Ovary (tissue), 3 donors: ENCODE measurements around the gene ANKRD42.

Source experiments
- EP300 ChIP-seq: sonication (generic); formaldehyde crosslinking; IDR thresholded peaks from one replicate; pipeline ENCODE4 v1.6.1; 2017; ENCODE audit warnings: antibody characterized with exemption
- POLR2A ChIP-seq: fragments of 450-650 bp; IDR thresholded peaks from one replicate; pipeline ENCODE4 v1.6.1; 2017; ENCODE audit warnings: antibody characterized with exemption, mild to moderate bottlenecking, moderate library complexity
- TF ChIP-seq, protein P1 (sequence below), 3 donors: fragments of 450-650 bp in 2 of 3; fragments of 200-600 bp in 1 of 3; IDR thresholded peaks; one replicate each; pipeline versions ENCODE4 v1.5.1 to v1.8.0; 2016 to 2022; ENCODE audit warnings: antibody characterized with exemption in 3 of 3, mild to moderate bottlenecking in 1 of 3
- donor health status: DM: no; HTN: no; CAD: no.

DNA sequence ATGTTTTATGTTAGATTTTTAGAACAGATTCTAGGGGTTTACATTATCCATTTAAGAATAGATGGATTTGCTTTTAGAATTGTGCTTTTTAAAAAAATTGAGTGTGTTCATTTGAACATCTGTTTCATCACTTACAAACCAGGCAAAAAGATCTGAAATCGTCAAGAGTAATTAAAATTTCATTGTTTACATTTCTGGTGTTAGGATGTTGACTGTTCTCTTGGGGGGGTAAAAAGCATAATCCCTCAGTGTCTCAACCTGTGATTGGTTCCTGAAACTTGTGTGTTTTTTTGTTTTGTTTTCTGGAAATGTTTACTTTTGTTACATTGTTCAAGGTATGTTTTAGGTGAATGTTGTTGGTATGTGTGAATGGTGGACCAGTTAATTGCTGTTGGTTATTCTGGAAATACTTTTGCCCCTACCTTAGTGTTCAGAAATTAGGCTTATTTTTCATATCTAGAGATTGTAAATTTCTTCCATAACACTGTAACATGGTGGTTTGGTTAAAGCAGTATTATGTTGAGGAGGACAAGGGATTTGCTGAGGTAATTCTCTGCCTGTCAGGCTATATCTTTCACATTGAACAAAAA is 31.8 kb upstream of the ANKRD42 start:
- TF ChIP-seq EP300, result no peak
- TF ChIP-seq, protein P1, sequence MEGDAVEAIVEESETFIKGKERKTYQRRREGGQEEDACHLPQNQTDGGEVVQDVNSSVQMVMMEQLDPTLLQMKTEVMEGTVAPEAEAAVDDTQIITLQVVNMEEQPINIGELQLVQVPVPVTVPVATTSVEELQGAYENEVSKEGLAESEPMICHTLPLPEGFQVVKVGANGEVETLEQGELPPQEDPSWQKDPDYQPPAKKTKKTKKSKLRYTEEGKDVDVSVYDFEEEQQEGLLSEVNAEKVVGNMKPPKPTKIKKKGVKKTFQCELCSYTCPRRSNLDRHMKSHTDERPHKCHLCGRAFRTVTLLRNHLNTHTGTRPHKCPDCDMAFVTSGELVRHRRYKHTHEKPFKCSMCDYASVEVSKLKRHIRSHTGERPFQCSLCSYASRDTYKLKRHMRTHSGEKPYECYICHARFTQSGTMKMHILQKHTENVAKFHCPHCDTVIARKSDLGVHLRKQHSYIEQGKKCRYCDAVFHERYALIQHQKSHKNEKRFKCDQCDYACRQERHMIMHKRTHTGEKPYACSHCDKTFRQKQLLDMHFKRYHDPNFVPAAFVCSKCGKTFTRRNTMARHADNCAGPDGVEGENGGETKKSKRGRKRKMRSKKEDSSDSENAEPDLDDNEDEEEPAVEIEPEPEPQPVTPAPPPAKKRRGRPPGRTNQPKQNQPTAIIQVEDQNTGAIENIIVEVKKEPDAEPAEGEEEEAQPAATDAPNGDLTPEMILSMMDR (IDR thresholded peaks at IDR 0.05), result no peak
- no peak for TF ChIP-seq POLR2A
